NCI-H1048 (cell line): ENCODE data around the gene SLC39A2.
A peak's percentile ranks its signal among the peaks of the same experiment; 100 is the strongest.
"Not testable (repeated sequence)": the region's sequence is repeated elsewhere in the genome, so short reads cannot be mapped to it uniquely, and the experiment has no call there.

Experiments
- DNase-seq: peaks from one replicate; lab custom pipeline; 2025; lab: John Stamatoyannopoulos, UW

SLC39A2 gene

GRCh38 chr14:20997115-20997514 is 2.0 kb upstream of the SLC39A2 start:
- no peak for DNase-seq

DNA sequence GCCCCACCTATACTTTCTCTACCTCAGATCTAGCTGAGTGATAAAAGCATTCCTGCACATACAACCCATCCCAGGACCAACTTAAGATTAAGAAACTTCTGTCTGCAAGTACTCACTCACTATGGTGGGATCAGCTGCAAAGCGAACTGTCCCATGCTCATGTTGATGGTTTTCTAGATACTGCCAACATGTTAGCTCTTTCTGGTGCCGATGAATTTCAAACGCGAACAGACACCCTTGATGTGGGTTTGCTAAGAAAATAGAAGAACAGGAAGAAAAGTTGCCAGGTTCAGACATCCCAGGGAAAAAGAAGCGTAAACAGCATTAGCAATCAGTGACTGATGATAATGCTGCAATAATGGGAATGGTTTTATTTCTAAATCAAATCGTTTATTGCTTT is 1.5 kb upstream of the SLC39A2 start:
- no peak for DNase-seq

DNA sequence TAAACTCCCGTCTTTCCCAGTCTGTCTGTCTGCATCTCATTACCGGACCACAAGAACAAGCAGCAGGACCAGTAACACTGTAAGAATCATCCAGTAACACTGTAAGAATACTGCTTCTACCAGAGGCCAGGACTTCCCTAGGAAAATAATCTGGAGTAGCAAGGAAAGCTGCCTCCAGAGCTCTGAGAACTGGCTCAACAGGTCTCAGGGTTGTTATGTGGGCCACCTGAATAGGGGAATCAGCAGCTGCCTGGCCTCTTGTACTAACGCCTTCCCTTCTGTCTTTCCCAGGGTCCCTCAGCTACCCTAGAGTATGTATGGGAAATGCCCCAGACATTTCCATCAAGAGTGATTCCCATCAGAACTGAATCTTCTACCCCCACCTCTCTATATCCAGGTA is 954 bp upstream of the SLC39A2 start:
- no peak for DNase-seq

DNA sequence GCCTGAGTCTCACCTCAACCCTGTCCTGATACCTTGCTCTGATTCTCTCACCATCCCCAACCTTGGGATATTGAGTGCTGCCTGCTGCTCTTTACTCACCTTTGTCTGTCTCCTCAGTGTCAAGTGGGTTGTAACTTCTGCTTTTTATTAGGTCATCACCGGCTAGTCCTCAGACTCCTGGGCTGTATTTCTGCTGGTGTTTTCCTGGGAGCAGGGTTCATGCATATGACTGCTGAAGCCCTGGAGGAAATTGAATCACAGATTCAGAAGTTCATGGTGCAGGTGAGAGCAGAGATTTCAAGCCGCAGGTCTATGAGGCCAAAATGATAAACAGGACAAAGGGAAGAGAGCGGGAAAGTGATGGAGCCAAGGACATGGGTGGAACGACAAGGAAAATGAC is 498 bp downstream of the SLC39A2 start:
- DNase-seq, result no peak

GRCh38 chr14:21001218-21001617 is 2.1 kb downstream of the SLC39A2 start:
- no peak for DNase-seq

DNA sequence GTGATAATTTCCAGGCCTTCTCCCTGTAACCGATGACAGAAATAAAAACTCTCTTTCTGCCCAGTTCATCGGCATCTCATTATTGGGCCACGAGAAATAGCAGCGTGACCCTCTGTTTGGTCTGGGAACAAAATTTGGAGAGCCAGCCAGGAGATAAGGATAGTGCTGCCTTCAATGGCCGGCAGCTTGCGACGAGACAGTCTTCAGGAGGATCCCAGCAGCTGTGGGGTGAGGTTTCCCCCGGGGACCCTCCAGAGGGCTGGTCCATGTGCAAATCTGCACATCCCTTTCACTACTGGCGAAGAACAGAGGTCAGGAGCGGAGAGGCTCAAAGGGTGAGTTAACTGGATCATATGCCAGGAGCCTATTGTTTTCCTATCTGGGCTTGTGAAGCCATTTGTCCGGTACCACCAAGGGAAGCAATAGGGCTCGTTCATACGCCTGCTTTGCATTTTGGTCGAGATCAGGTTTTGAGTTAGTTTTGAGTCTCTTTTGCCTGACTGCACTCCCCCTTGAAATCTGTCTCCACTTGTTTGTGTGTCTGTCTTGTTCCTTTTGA is 4.8 kb downstream of the SLC39A2 start:
- no peak for DNase-seq

DNA sequence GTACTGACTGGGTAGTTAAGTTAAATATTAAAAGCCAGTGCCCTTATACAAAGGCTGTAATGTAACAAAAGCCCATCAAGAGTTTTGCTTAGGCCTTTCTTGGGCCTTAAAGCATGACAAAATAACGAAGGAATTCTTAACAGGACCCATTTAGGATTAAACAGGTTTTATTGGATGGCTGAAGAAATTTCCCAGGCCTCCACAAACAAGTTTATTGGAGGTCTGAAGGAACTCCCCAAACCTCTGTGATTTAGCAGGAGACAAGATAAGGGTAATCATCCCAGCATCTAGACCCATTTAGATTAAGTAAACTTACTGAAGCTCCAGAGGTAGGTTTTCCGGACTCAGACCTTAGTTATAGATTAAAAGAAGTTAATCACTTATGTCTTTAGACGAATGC is 10.6 kb downstream of the SLC39A2 start:
- not testable (repeated sequence) for DNase-seq

DNA sequence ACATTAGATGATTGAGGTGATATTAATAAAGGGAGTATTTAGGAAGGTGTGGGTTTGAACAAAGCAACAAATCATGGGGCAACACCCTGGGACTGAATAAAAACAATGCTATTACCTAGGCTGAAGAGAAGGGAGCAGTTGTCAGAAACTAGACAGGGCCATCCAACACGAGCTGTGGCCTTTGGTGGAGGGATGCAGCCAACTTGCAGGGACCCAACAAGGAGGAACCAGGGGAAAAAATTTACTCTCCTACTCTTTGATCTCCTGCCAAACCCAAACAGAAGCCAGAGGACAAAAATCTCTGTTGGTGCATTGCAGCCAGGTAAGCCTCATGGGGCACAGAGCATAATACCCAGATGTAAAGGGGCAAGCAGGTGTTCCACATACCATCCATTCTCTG is 12.0 kb downstream of the SLC39A2 start:
- DNase-seq, result no peak

- DNase-seq, result peak; percentile 56
Observed at GRCh38 chr14:21014761-21015190, 15.7 kb downstream of the SLC39A2 start.

GRCh38 chr14:21015312-21015711 is 16.2 kb downstream of the SLC39A2 start:
- DNase-seq, result no peak

GRCh38 chr14:21016413-21017190 is 17.5 kb downstream of the SLC39A2 start:
- DNase-seq, result no peak

DNA sequence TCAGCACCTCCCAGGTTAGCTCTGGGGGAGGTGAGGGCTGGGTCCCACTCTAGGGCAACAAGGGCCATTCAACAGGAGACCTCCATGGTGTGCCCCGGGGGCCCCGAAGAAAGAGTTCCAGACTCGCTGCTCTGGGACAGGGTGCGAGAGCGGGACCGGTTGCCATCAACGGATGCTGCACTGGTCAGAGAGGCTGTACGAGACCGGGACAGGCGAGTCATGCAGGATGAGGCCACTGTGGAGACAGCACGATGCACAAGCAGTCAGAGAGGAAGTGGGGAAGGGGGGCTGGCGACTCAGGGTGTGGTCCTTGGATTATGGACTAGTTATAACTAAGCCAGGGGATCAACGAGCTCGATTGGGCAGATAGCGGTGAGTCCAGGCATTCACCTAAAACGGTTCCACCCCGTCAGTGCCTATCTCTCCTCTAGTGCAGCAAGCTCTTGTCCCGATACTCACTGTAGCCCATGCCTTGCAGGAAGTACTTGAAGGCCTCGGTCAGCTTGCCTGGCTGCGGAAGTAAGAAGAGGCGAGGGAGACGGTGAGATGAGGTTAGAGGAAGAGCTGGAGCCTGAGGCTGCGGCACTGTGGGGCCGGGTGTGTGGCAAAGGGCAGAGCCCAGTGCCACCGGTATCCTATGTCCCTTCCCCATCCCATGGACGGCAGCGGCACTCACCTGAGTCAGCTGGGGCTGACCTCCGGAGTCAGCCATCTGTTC is 18.6 kb downstream of the SLC39A2 start:
- DNase-seq, result no peak

- DNase-seq, result no peak
Observed at GRCh38 chr14:21018286-21018685, 19.2 kb downstream of the SLC39A2 start.

DNA sequence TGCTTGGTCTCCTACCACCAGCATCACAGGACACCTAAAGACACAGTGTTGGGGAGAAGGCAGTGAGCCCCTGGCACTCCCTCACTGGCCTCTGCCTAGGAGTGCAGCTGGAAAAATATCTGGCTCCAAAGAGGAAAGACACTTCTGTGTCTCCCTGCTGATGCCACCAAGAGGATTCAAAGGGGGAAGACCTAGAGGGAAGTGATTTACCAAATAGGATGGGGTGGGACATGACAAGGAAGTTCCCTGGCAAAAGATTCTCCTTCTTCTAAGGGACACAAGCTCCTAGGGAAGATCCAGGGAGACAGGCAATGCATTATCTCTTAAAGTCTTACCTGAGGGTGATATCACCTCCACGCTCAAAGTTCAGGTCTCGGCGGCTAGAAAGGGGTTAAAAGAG is 19.7 kb downstream of the SLC39A2 start:
- no peak for DNase-seq

- DNase-seq, result no peak
Observed at GRCh38 chr14:21019366-21019765, 20.3 kb downstream of the SLC39A2 start.

DNA sequence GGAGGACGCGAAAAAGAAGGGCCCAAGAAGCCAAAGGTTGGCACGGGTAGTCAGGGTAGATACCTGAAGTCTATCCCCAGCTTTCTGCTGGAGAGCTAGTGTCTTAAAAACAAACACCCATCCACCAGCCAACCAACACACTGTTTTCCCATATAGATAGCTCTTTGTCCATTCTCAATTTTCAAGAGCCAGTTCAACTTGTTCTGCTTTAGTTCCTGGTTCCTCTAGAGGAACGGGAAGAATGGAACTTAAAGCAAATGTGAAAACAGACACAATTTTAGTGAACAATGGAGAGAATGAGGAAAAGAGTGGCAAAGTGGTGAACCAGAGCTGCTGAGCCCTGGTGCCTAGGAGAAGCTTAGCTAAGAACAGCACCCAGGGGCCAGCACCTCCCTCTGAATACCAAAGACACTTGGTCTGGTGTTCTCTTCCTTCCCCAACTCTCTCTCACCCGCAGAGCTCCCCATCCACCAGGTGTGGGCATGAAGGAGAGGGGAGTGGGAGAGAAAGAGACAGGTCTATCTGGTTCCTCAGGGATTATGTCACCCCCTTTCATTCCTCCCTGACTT is 22.0 kb downstream of the SLC39A2 start:
- no peak for DNase-seq

- no peak for DNase-seq
Observed at GRCh38 chr14:21022686-21023085, 23.6 kb downstream of the SLC39A2 start.

DNA sequence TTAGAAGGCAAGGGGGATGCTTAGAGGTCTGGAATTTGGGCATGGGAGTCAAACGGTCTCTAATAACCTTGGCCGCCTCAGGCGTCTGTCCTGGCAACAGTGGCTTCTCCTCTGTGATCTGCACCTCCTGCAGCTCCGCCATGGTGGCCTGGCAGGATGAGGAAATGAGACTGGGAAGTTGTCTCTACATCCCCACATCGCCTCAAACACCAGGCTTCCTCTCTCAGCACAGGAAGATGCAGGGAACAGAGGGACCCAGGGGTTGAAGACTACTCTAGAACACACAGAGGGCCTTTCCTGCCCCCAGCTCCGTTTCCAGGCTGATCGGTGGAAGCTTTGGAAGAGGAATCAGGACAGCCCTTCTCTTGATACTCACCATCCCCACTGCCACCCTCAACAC is 24.1 kb downstream of the SLC39A2 start:
- DNase-seq, result no peak

DNA sequence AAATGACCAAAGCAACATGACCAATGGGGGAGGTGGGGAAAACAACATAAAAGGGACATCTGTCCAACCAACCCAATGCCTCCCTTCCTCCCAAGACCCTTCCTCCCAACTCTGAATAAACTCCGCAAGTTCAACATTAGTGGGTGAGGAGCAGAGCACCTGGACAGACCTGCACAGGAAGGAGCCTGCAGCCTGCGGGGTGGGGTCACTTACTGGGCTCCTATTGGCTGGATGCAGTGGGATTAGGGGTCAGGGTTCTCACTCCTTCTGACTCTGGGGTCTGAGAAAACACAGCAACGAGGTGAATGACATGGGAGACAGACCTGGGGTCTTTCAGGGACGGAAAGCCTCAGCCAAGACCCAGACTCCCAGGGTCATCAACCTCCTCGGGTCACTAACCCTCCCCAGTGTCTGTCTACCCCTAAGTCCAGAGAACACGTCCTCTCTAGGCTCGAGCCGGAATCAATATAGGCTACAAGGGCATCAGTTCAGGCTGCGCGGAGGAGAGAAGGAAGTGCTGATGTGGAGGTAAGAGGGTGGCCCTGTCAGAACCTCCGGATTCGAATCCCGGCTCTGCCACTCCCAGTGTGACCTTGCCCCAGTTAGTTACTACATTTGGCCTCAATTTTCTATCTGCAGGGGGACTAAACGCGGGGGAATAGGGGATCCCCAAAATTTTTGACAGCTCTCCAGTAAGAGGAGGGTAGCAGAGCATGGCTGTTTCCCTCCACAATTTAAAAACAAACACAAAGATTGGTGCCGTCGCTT is 24.9 kb downstream of the SLC39A2 start:
- no peak for DNase-seq

DNA sequence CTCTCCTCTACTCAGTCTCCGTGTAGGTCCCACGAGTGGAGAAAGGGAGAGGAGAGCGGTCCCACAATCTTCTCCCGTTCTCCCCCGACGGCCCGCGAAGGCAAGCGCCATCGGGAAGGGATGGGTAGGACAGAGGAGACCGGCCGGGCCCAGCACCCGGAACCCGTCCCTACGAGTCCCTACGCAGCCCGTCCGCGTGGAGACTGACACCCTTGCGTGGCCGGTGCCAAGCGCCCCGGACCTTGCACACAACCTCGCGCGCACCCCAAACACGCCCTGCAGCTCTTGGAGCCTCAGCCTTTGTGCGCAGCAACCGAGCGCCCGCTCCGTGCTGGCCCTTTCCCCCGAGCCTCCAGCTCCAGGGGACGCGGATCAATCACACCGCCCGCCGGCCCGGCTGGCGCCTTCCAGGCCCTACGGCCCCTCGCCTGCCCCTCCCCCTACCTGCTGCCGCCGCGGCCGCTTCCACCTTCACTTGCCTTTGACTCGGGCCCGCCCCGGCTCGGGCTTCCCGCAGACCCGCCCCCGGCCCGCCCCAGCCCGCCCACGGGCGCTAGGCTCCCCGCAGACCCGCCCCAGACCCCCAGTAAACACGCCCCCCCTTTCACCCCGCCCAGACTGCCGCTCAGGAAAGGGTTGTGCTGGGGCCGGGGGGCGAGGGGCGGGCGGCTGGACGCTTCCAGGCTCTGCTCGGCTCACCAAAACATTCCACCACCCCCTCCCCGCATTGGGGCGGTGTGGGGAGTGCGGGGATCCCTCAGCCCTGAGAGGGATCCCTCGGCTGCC is 25.7 kb downstream of the SLC39A2 start, which contains the start of gene NDRG2:
Gene NDRG2, minus strand, starts transcription at position 477 of the 786 bp plus-strand sequence. CDS start 1,746 bp downstream, outside the sequence.
- peak; percentile 45 for DNase-seq
